HepG2 (cell line): ENCODE data around the gene BIRC5. TPM values are rescaled to one million over a fixed set of nuclear protein-coding genes. Genes with fewer than 3 reads are reported as not detected.

Experiments
- ATAD3A ChIP-seq: sonication (generic); formaldehyde crosslinking; IDR thresholded peaks from 2 replicates; pipeline ENCODE4 v1.4.0; 2020; ENCODE audit warnings: missing genetic modification reagents
- BHLHE40 ChIP-seq: IDR thresholded peaks from 2 replicates; pipeline ENCODE4 v1.6.1; 2011; ENCODE audit warnings: low read length, improper control_type of control experiment
- FOSL1 ChIP-seq: sonication (generic); formaldehyde crosslinking; IDR thresholded peaks from 2 replicates; pipeline ENCODE4 v1.9.0; 2021; ENCODE audit warnings: missing genetic modification reagents, borderline replicate concordance
- GTF3A ChIP-seq: sonication (generic); formaldehyde crosslinking; conservative IDR thresholded peaks from 2 replicates; pipeline ENCODE4 v1.4.0; 2020; ENCODE audit warnings: mild to moderate bottlenecking, missing genetic modification reagents
- HINFP ChIP-seq: sonication (generic); formaldehyde crosslinking; IDR thresholded peaks from 2 replicates; pipeline ENCODE4 v1.4.0; 2020; ENCODE audit warnings: low read depth, mild to moderate bottlenecking, missing genetic modification reagents
- KDM3A ChIP-seq: IDR thresholded peaks from 2 replicates; pipeline ENCODE4 v1.6.1; 2018; ENCODE audit warnings: low read depth, missing compliant biosample characterization
- MIER2 ChIP-seq: IDR thresholded peaks from 2 replicates; pipeline ENCODE4 v1.6.1; 2016; ENCODE audit warnings: missing biosample characterization, missing genetic modification reagents
- NCOA2 ChIP-seq: sonication (generic); formaldehyde crosslinking; IDR thresholded peaks from 2 replicates; pipeline ENCODE4 v1.8.0; 2022; ENCODE audit warnings: inconsistent platforms
- PCBP1 ChIP-seq: fragments of 200-400 bp; formaldehyde crosslinking; IDR thresholded peaks from 2 replicates; pipeline ENCODE4 v1.6.1; 2017; ENCODE audit warnings: mild to moderate bottlenecking, low read depth, low read length, borderline replicate concordance
- POLR2G ChIP-seq: fragments of 200-400 bp; formaldehyde crosslinking; IDR thresholded peaks from 2 replicates; pipeline ENCODE4 v1.6.1; 2018; ENCODE audit warnings: mild to moderate bottlenecking, low read depth, low read length, moderate library complexity
- SRSF1 ChIP-seq: fragments of 200-400 bp; formaldehyde crosslinking; optimal IDR thresholded peaks from 2 replicates; pipeline ENCODE3; 2017; ENCODE audit warnings: mild to moderate bottlenecking, low read depth, low read length, moderate library complexity
- ZNF572 ChIP-seq: sonication (generic); formaldehyde crosslinking; IDR thresholded peaks from 2 replicates; pipeline ENCODE4 v1.5.1; 2020; ENCODE audit warnings: mild to moderate bottlenecking, missing genetic modification reagents
- ZNF577 ChIP-seq: sonication (generic); formaldehyde crosslinking; IDR thresholded peaks from 2 replicates; pipeline ENCODE4 v1.4.0; 2020; ENCODE audit warnings: mild to moderate bottlenecking, low read depth, missing genetic modification reagents, borderline replicate concordance
- ZSCAN9 ChIP-seq: IDR thresholded peaks from 2 replicates; pipeline ENCODE4 v1.6.1; 2016; ENCODE audit warnings: borderline replicate concordance
- polyA plus RNA-seq, 8 experiments: library from polyadenylated mRNA; depleted of rRNA in 3 of 8; stranded (reverse) in 7 of 8; unstranded in 1 of 8; fragments of >200 nt; fragmentation: Illumina TruSeq in 4 of 8; extraction: Trizol in 4 of 8; gene quantifications; 2 replicates each; pipeline versions ENCODE4 v1.2.1 to v1.2.3, GENCODE V29; 2011 to 2016; ENCODE audit warnings: low read depth in 4 of 8, missing spikeins in 1 of 8, mixed read lengths in 1 of 8; ENCODE audit not compliant: insufficient read depth in 1 of 8
- total RNA-seq, 5 experiments: library from RNA; depleted of rRNA; stranded (reverse); fragments of >200 nt; fragmentation: Illumina TruSeq; extraction: Trizol; gene quantifications; 2 replicates each; pipeline ENCODE4 v1.2.3, GENCODE V29; 2016; ENCODE audit warnings: low read depth in 1 of 5
- TF ChIP-seq, protein P1 (sequence below): IDR thresholded peaks from 2 replicates; pipeline ENCODE4 v1.6.1; 2016; ENCODE audit warnings: missing compliant biosample characterization, missing genetic modification reagents, borderline replicate concordance
- TF ChIP-seq, protein P2 (sequence below): sonication (generic); formaldehyde crosslinking; IDR thresholded peaks from 2 replicates; pipeline ENCODE4 v1.4.0; 2020; ENCODE audit warnings: mild to moderate bottlenecking, missing genetic modification reagents
- TF ChIP-seq, protein P3 (sequence below), 2 experiments: sonication (generic) in 1 of 2; formaldehyde crosslinking in 1 of 2; IDR thresholded peaks; 2 replicates each; pipeline versions ENCODE4 v1.5.1 to v1.6.1; 2011 to 2020; ENCODE audit warnings: borderline replicate concordance in 1 of 2, low read depth in 1 of 2, low read length in 1 of 2, mild to moderate bottlenecking in 1 of 2, missing genetic modification reagents in 1 of 2, moderate library complexity in 1 of 2

The BIRC5 gene
- total and polyA plus RNA-seq, 2 of the 13 experiments (the other 11 are each of a cell fraction or from before 2014, with no cell fraction given) = 30.3 to 135 TPM

GRCh38 chr17:78214016-78214705 is at the start of gene BIRC5 (continued):
- TF ChIP-seq, protein P1, sequence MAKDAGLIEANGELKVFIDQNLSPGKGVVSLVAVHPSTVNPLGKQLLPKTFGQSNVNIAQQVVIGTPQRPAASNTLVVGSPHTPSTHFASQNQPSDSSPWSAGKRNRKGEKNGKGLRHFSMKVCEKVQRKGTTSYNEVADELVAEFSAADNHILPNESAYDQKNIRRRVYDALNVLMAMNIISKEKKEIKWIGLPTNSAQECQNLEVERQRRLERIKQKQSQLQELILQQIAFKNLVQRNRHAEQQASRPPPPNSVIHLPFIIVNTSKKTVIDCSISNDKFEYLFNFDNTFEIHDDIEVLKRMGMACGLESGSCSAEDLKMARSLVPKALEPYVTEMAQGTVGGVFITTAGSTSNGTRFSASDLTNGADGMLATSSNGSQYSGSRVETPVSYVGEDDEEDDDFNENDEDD (CRISPR knock-in tag) = peak; percentile 100
- no peak for TF ChIP-seq ZNF572 (CRISPR knock-in tag)
- peak; percentile 72 for TF ChIP-seq POLR2G
- TF ChIP-seq, protein P2, sequence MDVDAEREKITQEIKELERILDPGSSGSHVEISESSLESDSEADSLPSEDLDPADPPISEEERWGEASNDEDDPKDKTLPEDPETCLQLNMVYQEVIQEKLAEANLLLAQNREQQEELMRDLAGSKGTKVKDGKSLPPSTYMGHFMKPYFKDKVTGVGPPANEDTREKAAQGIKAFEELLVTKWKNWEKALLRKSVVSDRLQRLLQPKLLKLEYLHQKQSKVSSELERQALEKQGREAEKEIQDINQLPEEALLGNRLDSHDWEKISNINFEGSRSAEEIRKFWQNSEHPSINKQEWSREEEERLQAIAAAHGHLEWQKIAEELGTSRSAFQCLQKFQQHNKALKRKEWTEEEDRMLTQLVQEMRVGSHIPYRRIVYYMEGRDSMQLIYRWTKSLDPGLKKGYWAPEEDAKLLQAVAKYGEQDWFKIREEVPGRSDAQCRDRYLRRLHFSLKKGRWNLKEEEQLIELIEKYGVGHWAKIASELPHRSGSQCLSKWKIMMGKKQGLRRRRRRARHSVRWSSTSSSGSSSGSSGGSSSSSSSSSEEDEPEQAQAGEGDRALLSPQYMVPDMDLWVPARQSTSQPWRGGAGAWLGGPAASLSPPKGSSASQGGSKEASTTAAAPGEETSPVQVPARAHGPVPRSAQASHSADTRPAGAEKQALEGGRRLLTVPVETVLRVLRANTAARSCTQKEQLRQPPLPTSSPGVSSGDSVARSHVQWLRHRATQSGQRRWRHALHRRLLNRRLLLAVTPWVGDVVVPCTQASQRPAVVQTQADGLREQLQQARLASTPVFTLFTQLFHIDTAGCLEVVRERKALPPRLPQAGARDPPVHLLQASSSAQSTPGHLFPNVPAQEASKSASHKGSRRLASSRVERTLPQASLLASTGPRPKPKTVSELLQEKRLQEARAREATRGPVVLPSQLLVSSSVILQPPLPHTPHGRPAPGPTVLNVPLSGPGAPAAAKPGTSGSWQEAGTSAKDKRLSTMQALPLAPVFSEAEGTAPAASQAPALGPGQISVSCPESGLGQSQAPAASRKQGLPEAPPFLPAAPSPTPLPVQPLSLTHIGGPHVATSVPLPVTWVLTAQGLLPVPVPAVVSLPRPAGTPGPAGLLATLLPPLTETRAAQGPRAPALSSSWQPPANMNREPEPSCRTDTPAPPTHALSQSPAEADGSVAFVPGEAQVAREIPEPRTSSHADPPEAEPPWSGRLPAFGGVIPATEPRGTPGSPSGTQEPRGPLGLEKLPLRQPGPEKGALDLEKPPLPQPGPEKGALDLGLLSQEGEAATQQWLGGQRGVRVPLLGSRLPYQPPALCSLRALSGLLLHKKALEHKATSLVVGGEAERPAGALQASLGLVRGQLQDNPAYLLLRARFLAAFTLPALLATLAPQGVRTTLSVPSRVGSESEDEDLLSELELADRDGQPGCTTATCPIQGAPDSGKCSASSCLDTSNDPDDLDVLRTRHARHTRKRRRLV (CRISPR knock-in tag) = peak; percentile 83; the same call in 1 of the 2 replicates
- no peak for TF ChIP-seq FOSL1
- no peak for TF ChIP-seq GTF3A (CRISPR knock-in tag)
- TF ChIP-seq MIER2 (CRISPR knock-in tag) = peak; percentile 52; the same call in 1 of the 2 replicates
- TF ChIP-seq, protein P3, sequence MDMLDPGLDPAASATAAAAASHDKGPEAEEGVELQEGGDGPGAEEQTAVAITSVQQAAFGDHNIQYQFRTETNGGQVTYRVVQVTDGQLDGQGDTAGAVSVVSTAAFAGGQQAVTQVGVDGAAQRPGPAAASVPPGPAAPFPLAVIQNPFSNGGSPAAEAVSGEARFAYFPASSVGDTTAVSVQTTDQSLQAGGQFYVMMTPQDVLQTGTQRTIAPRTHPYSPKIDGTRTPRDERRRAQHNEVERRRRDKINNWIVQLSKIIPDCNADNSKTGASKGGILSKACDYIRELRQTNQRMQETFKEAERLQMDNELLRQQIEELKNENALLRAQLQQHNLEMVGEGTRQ (IDR thresholded peaks at IDR 0.05; ENCODE audit: low read depth, low read length) = no peak
- TF ChIP-seq, protein P3 (CRISPR knock-in tag; IDR thresholded peaks at IDR 0.05; ENCODE audit: borderline replicate concordance) = peak; percentile 47; the same call in 1 of the 2 replicates
- TF ChIP-seq KDM3A = peak; percentile 78; the same call in 1 of the 2 replicates
- no peak; the same call in 1 of the 2 replicates for TF ChIP-seq ATAD3A (CRISPR knock-in tag)
- peak; percentile 50; the same call in 1 of the 2 replicates for TF ChIP-seq NCOA2 (CRISPR knock-in tag)
- peak; percentile 72 for TF ChIP-seq ZSCAN9 (CRISPR knock-in tag)
- peak; percentile 89; the same call in 1 of the 2 replicates for TF ChIP-seq PCBP1
- TF ChIP-seq ZNF577 = no peak
- TF ChIP-seq SRSF1 = peak; percentile 21
- TF ChIP-seq HINFP (CRISPR knock-in tag) = peak; percentile 91
- TF ChIP-seq BHLHE40 = no peak
